HG02623 (cell line): ENCODE results near the gene NOTO.
A peak's percentile ranks its signal among the peaks of the same experiment; 100 is the strongest.
"Not testable (repeated sequence)": the region's sequence is repeated elsewhere in the genome, so short reads cannot be mapped to it uniquely, and the experiment has no call there.

Source experiments
- ATAC-seq: cut with Tn5 transposase; IDR thresholded peaks from one replicate; pipeline ENCODE4 v1.9.1; 2021; ENCODE audit warnings: moderate library complexity; ENCODE audit not compliant: unreplicated experiment

Gene NOTO

GRCh38 chr2:73197579-73197978, 4.8 kb upstream of the NOTO start:
- ATAC-seq, result no peak

- ATAC-seq, result not testable (repeated sequence)
Measured at GRCh38 chr2:73200281-73200680, 2.1 kb upstream of the NOTO start.

DNA sequence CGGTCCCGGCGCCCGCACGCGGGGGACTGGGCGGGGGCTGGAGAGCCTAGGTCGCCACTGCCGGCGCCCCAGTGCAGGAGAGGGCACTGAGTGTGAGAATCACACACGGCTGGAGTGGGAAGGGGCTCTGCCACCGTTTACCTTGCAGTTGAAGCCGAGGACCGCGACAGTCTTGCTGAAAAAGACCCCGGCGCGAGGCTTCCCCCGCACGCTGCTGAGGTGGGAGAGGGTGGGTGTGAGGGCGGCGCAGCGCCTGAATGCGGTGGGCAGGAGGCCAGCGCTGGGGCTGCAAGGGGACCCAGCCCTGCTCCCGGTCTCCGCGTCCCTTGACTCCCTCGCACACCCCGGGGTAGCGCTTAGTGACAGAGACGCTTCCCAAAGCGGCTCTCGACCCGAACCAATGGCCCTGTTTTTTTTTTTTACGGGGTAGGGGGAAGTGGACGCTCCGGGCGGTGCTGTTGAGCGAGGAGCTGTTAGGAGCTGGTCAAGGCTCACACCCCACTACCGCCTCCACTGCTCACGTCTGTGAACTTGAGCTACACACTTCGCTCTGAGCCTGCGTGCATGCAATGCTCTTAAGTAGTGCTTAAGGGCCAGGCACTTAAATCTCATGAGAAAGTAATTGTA, 794 bp downstream of the NOTO start:
- ATAC-seq, result no peak

GRCh38 chr2:73205611-73206010, 3.2 kb downstream of the NOTO start:
- no peak for ATAC-seq

DNA sequence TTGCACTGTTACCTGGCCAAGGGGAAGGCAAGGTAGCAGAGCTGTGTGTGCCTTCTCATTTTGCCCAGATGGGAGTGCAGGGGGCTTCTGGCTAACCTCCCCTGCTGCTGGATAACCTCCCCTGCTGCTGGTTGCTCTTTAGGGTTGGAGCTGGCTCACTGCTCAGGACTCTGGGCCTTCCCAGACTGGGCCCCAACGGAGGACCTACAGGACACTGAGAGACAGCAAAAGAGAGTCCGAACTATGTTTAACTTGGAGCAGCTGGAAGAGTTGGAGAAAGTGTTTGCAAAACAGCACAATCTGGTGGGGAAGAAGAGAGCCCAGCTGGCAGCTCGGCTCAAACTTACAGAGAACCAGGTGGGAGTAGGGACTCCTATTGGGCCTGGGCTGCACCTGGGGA, 5.9 kb downstream of the NOTO start:
- no peak for ATAC-seq

GRCh38 chr2:73210019-73210418, 7.6 kb downstream of the NOTO start:
- no peak for ATAC-seq

GRCh38 chr2:73210696-73211095, 8.3 kb downstream of the NOTO start:
- ATAC-seq, result no peak

DNA sequence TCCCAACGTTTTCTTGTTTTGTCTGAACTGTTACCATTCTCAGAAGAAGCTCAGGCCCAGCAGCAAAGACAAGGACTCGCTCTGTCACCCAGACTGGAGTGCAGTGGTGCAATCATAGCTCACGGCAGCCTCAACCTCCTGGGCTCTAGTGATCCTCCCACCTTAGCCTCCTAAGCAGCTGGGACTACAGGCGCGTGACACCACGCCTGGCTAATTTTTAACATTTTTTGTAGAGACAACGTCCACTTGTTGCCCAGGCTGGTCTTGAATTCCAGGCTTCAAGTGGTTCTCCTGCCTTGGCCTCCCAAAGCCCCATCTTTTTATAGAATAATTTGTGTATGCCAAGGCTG, 9.7 kb downstream of the NOTO start:
- ATAC-seq, result no peak

- ATAC-seq, result peak; percentile 65
Measured at GRCh38 chr2:73212448-73213176, 10.2 kb downstream of the NOTO start.

DNA sequence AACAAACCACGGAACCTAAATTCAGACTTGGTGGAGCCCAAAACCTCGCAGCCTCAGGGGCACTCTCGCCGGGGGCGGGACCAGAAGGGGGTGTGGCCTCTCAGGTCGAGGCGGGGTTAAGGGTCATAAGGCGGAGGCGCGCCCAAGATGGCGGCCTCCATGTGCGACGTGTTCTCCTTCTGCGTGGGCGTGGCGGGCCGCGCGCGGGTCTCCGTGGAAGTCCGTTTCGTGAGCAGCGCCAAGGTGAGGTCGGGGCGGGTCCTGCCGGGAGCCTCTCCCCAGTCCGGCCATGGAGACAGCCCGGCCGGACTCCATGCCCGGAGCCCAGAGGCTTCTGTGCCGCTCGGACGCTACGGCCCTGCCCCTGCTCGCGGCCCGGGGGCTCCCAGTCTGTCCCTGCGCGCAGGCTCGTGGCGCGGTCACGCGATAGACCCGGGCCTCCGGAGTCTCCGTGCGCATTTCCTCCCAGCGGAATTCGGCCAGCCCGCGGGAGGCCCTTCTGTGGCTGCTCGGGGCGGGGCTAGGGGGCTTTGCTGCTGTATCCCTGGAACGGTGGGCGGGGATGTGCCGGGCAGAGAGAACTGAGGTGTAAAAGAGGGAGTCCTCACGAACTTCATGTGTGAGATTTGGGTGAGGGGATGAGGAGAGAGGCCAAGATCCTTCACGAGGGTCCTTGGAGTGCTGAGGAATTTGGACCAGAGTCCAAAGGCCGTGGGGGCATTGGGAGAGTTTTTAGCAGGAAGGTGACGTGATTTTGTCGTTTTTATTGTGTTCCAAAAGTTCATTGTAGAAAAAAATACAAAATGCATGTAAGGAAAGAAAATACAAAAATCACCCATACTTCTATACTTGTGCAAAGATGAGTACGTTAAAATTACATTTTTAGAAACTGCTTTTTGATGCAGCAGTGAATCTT, 12.0 kb downstream of the NOTO start, which contains the start of gene SMYD5:
SMYD5 (plus strand) TSS at position 126 of the 916 bp plus-strand sequence; CDS start at position 148, 22 bp downstream.
- ATAC-seq, result peak; percentile 92

- ATAC-seq, result no peak
Measured at GRCh38 chr2:73215254-73215653, 12.9 kb downstream of the NOTO start.

GRCh38 chr2:73217160-73217559, 14.8 kb downstream of the NOTO start:
- no peak for ATAC-seq

DNA sequence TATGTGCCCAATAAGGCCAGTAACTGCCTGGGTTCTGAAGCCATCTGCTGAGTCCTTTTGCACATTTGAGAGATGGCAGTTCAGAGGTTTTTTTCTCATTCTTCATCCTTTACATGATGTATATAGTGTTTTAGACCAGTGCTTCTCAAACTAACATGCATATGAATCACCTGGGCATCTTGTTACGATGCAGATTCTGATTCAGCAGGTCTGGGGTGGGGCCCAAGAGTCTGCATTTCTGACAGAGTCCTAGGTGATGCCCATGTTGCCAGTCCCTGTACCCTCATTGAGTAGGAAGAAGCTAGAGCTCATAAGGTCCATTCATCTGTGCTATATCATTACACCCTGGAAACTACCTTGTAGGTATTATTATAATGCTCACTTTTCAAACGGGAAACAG, 15.5 kb downstream of the NOTO start:
- ATAC-seq, result no peak

- no peak for ATAC-seq
Measured at GRCh38 chr2:73218298-73218697, 15.9 kb downstream of the NOTO start.

- no peak for ATAC-seq
Measured at GRCh38 chr2:73223821-73224220, 21.4 kb downstream of the NOTO start.

- no peak for ATAC-seq
Measured at GRCh38 chr2:73225513-73226360, 23.4 kb downstream of the NOTO start.

GRCh38 chr2:73227086-73227485, 24.7 kb downstream of the NOTO start:
- ATAC-seq, result no peak

DNA sequence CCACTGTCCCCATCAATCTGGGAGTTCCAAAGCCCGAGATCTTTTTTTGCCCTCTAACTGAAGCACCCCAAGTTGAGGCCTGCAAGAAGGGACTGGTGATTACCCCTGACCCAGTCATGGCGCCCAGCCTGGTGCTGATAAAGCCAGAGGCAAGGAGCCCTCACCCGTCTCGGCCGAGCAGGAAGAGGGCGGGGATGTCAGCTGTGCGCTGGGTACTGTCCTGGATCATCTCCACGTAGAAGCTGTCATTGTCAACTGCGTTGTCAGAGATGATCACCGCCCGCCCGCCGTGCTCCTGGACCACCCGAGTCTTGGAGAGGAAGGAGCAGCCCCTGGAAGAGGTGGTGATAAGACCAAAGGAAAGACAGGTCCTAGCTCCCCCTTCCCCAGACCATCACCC, 26.3 kb downstream of the NOTO start:
- ATAC-seq, result no peak

- ATAC-seq, result no peak
Measured at GRCh38 chr2:73232403-73233153, 30.2 kb downstream of the NOTO start.
